Sigmoid colon (tissue), 7 donors: ENCODE data around the gene IP6K3. TPM values are rescaled to one million over a fixed set of nuclear protein-coding genes. Genes with fewer than 3 reads are reported as not detected.

Experiments
- DNase-seq: peaks from one replicate; pipeline ENCODE4 v3.0.0-alpha.2; 2019
- H3K27ac ChIP-seq, 4 donors: fragments of 200-600 bp; sonication (generic); one replicate each; pipeline ENCODE4 v1.5.1; 2016 to 2019; ENCODE audit warnings: mild to moderate bottlenecking in 1 of 4
- H3K27me3 ChIP-seq, 3 donors: fragments of 200-600 bp; sonication (generic); one replicate each; pipeline ENCODE4 v1.5.1; 2019; ENCODE audit warnings: mild to moderate bottlenecking in 1 of 3
- H3K36me3 ChIP-seq, 4 donors: fragments of 200-600 bp; sonication (generic); one replicate each; pipeline ENCODE4 v1.5.1; 2016 to 2019
- H3K4me1 ChIP-seq, 4 donors: fragments of 200-600 bp; sonication (generic); one replicate each; pipeline ENCODE4 v1.5.1; 2017 to 2019
- H3K4me3 ChIP-seq, 4 donors: fragments of 200-600 bp; sonication (generic); one replicate each; pipeline ENCODE4 v1.5.1; 2017 to 2019; ENCODE audit warnings: mild to moderate bottlenecking in 2 of 4, moderate library complexity in 1 of 4
- H3K9me3 ChIP-seq, 4 donors: fragments of 200-600 bp in 3 of 4; sonication (generic) in 3 of 4; one replicate each; pipeline versions ENCODE4 v1.5.1 to v1.6.1; 2013 to 2019
- EP300 ChIP-seq, 4 donors: sonication (generic); formaldehyde crosslinking; IDR thresholded peaks; one replicate each; pipeline ENCODE4 v1.6.1; 2017; ENCODE audit warnings: antibody characterized with exemption in 4 of 4
- POLR2A ChIP-seq, 2 donors: fragments of 450-650 bp; IDR thresholded peaks; one replicate each; pipeline ENCODE4 v1.6.1; 2016; ENCODE audit warnings: antibody characterized with exemption in 2 of 2, mild to moderate bottlenecking in 2 of 2, moderate library complexity in 2 of 2
- POLR2AphosphoS5 ChIP-seq, 4 donors: sonication (generic); formaldehyde crosslinking; IDR thresholded peaks; one replicate each; pipeline ENCODE4 v1.6.1; 2017; ENCODE audit warnings: antibody characterized with exemption in 4 of 4
- WGBS, 2 donors: extraction: QIAGEN DNeasy Blood & Tissue Kit; methylation state at CpG; one replicate each; pipeline ENCODE4 v1.1.7; 2013; 5-methylcytosine and 5-hydroxymethylcytosine counted together
- intact Hi-C: fragments of 100-400 bp; cut with DNase I; formaldehyde crosslinking; loops from one replicate; pipeline ENCODE4 v1.15.1; 2023
- polyA plus RNA-seq, 3 donors: library from polyadenylated mRNA; stranded (reverse); fragments of 200-250 nt; gene quantifications; one replicate each; pipeline ENCODE4 v1.2.3, GENCODE V29; 2013
- total RNA-seq, 4 donors: library from RNA; depleted of rRNA; stranded (reverse); fragments of >200 nt; gene quantifications; one replicate each; pipeline ENCODE4 v1.1.0, GENCODE V29; 2016
- TF ChIP-seq, protein P1 (sequence below), 4 experiments: fragments of 450-650 bp in 3 of 4; fragments of 200-600 bp in 1 of 4; IDR thresholded peaks; one replicate each; pipeline ENCODE4 v1.5.1; 2016 to 2019; ENCODE audit warnings: antibody characterized with exemption in 4 of 4, mild to moderate bottlenecking in 3 of 4, moderate library complexity in 2 of 4
- donor health status: healthy with polysubstance abuse.
- donor health status: Bipolar disorder and iron deficiency.
- donor health status: healthy.

Gene IP6K3
- total and polyA plus RNA-seq, 7 donors = 0.46 to 10.3 (median 4.9) TPM

- no peaks in the 10 kb centered on the region for H3K4me1 ChIP-seq
- WGBS, 2 donors = 96% methylated on average over 13 of the region's 13 CpGs
- DNase-seq = no peak
- no peaks in the 10 kb centered on the region for H3K9me3 ChIP-seq
- H3K36me3 ChIP-seq = peaks cover 0 to 17% (median 1%) of the 10 kb centered on the region in 4 donors
- H3K4me3 ChIP-seq = no peak overlapping the region
- H3K27me3 ChIP-seq = peaks cover 0 to 2% (median 0%) of the 10 kb centered on the region in 3 donors
- H3K27ac ChIP-seq = no peak overlapping the region
- intact Hi-C loops = no loop called here
- TF ChIP-seq POLR2A (IDR thresholded peaks at IDR 0.05) = no peak
- TF ChIP-seq EP300 (IDR thresholded peaks at IDR 0.05) = no peak
- TF ChIP-seq, protein P1, sequence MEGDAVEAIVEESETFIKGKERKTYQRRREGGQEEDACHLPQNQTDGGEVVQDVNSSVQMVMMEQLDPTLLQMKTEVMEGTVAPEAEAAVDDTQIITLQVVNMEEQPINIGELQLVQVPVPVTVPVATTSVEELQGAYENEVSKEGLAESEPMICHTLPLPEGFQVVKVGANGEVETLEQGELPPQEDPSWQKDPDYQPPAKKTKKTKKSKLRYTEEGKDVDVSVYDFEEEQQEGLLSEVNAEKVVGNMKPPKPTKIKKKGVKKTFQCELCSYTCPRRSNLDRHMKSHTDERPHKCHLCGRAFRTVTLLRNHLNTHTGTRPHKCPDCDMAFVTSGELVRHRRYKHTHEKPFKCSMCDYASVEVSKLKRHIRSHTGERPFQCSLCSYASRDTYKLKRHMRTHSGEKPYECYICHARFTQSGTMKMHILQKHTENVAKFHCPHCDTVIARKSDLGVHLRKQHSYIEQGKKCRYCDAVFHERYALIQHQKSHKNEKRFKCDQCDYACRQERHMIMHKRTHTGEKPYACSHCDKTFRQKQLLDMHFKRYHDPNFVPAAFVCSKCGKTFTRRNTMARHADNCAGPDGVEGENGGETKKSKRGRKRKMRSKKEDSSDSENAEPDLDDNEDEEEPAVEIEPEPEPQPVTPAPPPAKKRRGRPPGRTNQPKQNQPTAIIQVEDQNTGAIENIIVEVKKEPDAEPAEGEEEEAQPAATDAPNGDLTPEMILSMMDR (IDR thresholded peaks at IDR 0.05) = no peak
- TF ChIP-seq POLR2AphosphoS5 (IDR thresholded peaks at IDR 0.05) = no peak
Observed at GRCh38 chr6:33682341-33682740, 64.4 kb downstream of the IP6K3 start.

DNA sequence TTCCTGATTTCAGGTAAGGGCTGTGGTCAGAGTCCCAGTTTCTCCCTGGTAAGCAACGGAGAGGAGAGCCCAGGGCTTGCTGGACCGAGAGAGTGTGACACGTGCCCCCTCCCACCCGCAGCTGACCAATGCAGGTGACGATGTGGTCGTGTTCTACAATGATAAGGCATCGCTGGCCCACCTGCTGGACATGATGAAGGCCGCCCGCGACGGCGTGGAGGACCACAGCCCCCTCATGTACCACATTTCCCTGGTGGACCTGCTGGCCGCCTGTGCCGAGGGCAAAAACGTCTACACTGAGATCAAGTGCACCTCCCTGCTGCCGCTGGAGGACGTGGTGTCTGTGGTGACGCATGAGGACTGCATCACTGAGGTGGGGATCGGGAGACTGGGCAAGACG is 66.9 kb downstream of the IP6K3 start:
- Histone ChIP-seq H3K4me1 (no peaks in the 10 kb centered on the region), H3K27ac (no peak overlapping the region), H3K4me3 (no peak overlapping the region), H3K9me3 (no peaks in the 10 kb centered on the region), H3K36me3 (peaks cover 0 to 8% (median 0%) of the 10 kb centered on the region in 4 donors), H3K27me3 (peaks cover 0 to 2% (median 0%) of the 10 kb centered on the region in 3 donors)
- 91 to 92% methylated on average over 20 of the region's 20 CpGs for WGBS, 2 donors
- DNase-seq = no peak
- intact Hi-C loops = no loop called here
- TF ChIP-seq, protein P1 (IDR thresholded peaks at IDR 0.05) = no peak
- TF ChIP-seq EP300 (IDR thresholded peaks at IDR 0.05) (no peak), POLR2AphosphoS5 (IDR thresholded peaks at IDR 0.05) (no peak), POLR2A (IDR thresholded peaks at IDR 0.05) (no peak)

DNA sequence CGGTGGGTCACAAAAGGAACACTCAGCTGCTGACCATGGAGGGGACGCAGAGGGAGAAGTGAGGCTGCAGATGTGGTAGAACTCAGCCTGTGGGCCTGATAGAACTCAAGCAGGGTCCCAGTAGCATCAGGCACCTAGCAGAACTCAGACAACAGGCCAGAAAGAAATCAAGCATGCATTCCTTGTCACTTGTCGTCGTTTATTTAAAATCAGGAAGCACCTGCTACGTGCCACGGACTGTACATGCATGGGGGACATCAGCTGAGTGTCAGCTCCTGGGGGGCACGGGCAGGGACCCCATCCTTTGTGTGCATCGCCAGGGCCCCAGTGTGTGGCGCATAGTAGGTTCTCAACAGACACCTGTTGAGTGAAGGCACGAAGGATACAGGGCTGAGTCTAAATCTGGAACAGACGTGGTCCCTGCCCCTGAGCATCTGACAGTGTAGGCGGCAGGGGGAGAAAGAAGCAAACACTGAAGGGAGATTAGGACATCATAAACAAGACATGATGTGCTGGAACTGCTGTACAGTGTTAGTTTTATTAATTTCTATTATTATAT is 67.7 kb downstream of the IP6K3 start:
- DNase-seq = no peak
- Histone ChIP-seq H3K4me1 (no peaks in the 10 kb centered on the region), H3K4me3 (no peak overlapping the region), H3K9me3 (no peaks in the 10 kb centered on the region), H3K27ac (no peak overlapping the region), H3K27me3 (peaks cover 0 to 2% (median 0%) of the 10 kb centered on the region in 3 donors), H3K36me3 (peaks cover 0 to 8% (median 0%) of the 10 kb centered on the region in 4 donors)
- no peak for TF ChIP-seq POLR2A (IDR thresholded peaks at IDR 0.05)
- no peak for TF ChIP-seq EP300 (IDR thresholded peaks at IDR 0.05)
- no peak for TF ChIP-seq POLR2AphosphoS5 (IDR thresholded peaks at IDR 0.05)
- TF ChIP-seq, protein P1 (IDR thresholded peaks at IDR 0.05) = no peak
- intact Hi-C loops = no loop called here
- WGBS, 2 donors = 76 to 89% methylated on average over 12 of the region's 12 CpGs

DNA sequence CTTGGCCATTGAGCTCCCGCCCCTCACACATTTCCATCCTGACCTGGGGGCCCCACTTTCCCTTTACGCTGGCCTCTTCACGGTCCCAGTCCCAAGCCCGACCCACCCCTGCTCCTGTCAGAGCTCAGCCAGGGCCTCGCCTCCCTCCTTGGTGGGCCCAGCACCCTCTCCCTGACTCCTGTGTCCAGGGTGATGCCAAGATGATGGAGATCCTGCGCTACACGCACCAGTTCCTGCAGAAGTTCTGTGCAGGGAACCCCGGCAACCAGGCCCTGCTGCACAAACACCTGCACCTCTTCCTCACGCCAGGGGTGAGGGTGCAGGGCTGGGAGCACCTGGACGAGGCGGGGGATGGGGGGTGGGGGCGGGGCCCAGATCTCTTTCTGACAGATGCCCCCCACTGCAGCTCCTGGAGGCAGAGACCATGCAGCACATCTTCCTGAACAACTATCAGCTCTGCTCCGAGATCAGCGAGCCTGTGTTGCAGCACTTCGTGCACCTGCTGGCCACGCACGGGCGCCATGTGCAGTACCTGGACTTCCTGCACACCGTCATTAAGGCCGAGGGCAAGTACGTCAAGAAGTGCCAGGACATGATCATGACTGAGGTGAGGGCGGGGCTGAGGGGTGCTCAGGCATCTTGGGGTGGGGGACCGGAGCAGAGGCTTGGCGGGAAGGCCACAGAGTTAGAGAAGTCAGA is 68.3 kb downstream of the IP6K3 start:
- H3K27me3 ChIP-seq = peaks cover 0 to 2% (median 0%) of the 10 kb centered on the region in 3 donors
- no peak overlapping the region for H3K27ac ChIP-seq
- 89 to 92% methylated on average over 24 of the region's 24 CpGs for WGBS, 2 donors
- H3K4me3 ChIP-seq = no peak overlapping the region
- H3K4me1 ChIP-seq = no peaks in the 10 kb centered on the region
- intact Hi-C loops = no loop called here
- TF ChIP-seq, protein P1 (IDR thresholded peaks at IDR 0.05) = no peak
- no peak for TF ChIP-seq POLR2A (IDR thresholded peaks at IDR 0.05)
- TF ChIP-seq EP300 (IDR thresholded peaks at IDR 0.05) = no peak
- TF ChIP-seq POLR2AphosphoS5 (IDR thresholded peaks at IDR 0.05) = no peak
- DNase-seq = no peak
- no peaks in the 10 kb centered on the region for H3K9me3 ChIP-seq
- H3K36me3 ChIP-seq = peaks cover 0 to 8% (median 0%) of the 10 kb centered on the region in 4 donors
